HepG2 (cell line): ENCODE data around the gene CHMP4B. TPM values are rescaled to one million over a fixed set of nuclear protein-coding genes. Genes with fewer than 3 reads are reported as not detected.
A peak's percentile ranks its signal among the peaks of the same experiment; 100 is the strongest.

Source experiments
- ATAC-seq: fragments of 200-7000 bp; cut with Tn5 transposase; 3 replicates; pipeline ENCODE4 v1.9.1; 2020; ENCODE audit warnings: mild to moderate bottlenecking, moderate library complexity
- BruUV-seq: library from RNA; stranded (reverse); fragments of 400-500 nt; replicated peaks from 2 replicates; lab custom pipeline; 2021; lab: Mats Ljungman, UMichigan
- CTCF ChIA-PET: fragments of 300-600 bp; formaldehyde crosslinking; extraction: SDS; loops from one replicate; lab custom pipeline; 2021; ENCODE audit warnings: low total read pairs, inconsistent platforms, low intra/inter-chr PET ratio; lab: Yijun Ruan, JAX
- POLR2A ChIA-PET: fragments of 350-600 bp; sonication (Branson Sonifier 250); formaldehyde crosslinking; loops from one replicate; lab custom pipeline; 2020; ENCODE audit warnings: antibody characterized with exemption, inconsistent platforms; lab: Yijun Ruan, JAX
- DNase-seq: peaks from one replicate; pipeline ENCODE4 v3.0.0-alpha.2; 2015; ENCODE audit warnings: low spot score
- FAIRE-seq: peaks from 3 replicates; lab custom pipeline; 2011; peaks lifted over from hg19 to GRCh38; lab: Jason Lieb, UNC
- H2AFZ ChIP-seq: one replicate; pipeline ENCODE4 v1.6.1; 2011; ENCODE audit warnings: low read length, inconsistent platforms
- H3K27ac ChIP-seq: fragments of 300-600 bp; 3 replicates; pipeline ENCODE4 v1.8.0; 2011; ENCODE audit warnings: mixed run types, mild to moderate bottlenecking, mixed read lengths, low read length, inconsistent platforms; ENCODE audit not compliant: insufficient read depth; ENCODE audit errors: extremely low read length
- H3K27me3 ChIP-seq, 2 experiments: fragments of 200-600 bp in 1 of 2; 2 replicates in 1 of 2; 3 replicates in 1 of 2; pipeline versions ENCODE4 v1.6.0 to v1.8.0; 2011; ENCODE audit warnings: low read length in 2 of 2, mild to moderate bottlenecking in 2 of 2, moderate library complexity in 2 of 2, inconsistent platforms in 1 of 2; ENCODE audit not compliant: insufficient read depth in 2 of 2, control insufficient read depth in 1 of 2
- H3K36me3 ChIP-seq, 2 experiments: fragments of 200-600 bp in 1 of 2; replicated peaks in 1 of 2; 2 replicates in 1 of 2; 3 replicates in 1 of 2; pipeline versions ENCODE4 v1.5.1 to v1.8.0; 2011; ENCODE audit warnings: low read length in 2 of 2, inconsistent platforms in 1 of 2; ENCODE audit not compliant: insufficient read depth in 2 of 2, control insufficient read depth in 1 of 2
- H3K4me1 ChIP-seq: 2 replicates; pipeline ENCODE4 v1.5.1; 2012; ENCODE audit warnings: low read length, inconsistent platforms; ENCODE audit not compliant: insufficient read depth
- H3K4me2 ChIP-seq: 2 replicates; pipeline ENCODE4 v1.6.0; 2011; ENCODE audit warnings: low read depth, low read length, inconsistent platforms
- H3K4me3 ChIP-seq, 3 experiments: fragments of 200-600 bp in 1 of 3; sonication (generic), shearing (Covaris generic) in 1 of 3; replicated peaks in 1 of 3; 2 replicates each; pipeline ENCODE4 v1.5.1; 2011 to 2016; ENCODE audit warnings: low read length in 3 of 3, inconsistent platforms in 2 of 3, low read depth in 2 of 3, mild to moderate bottlenecking in 2 of 3, control low read depth in 1 of 3, mixed read lengths in 1 of 3; ENCODE audit not compliant: insufficient read depth in 1 of 3
- H3K79me2 ChIP-seq: one replicate; pipeline ENCODE4 v1.6.1; 2011; ENCODE audit warnings: low read length, inconsistent platforms; ENCODE audit not compliant: insufficient read depth
- H3K9ac ChIP-seq: 2 replicates; pipeline ENCODE4 v1.6.0; 2011; ENCODE audit warnings: mild to moderate bottlenecking, low read depth, low read length, inconsistent platforms; ENCODE audit not compliant: insufficient read depth
- H3K9me3 ChIP-seq: 2 replicates; pipeline ENCODE4 v1.5.1; 2012; ENCODE audit warnings: mild to moderate bottlenecking, low read length
- H4K20me1 ChIP-seq: 2 replicates; pipeline ENCODE4 v1.6.0; 2011; ENCODE audit warnings: inconsistent platforms, mild to moderate bottlenecking, low read length, moderate library complexity; ENCODE audit not compliant: insufficient read depth
- BORCS8-MEF2B ChIP-seq: sonication (generic); formaldehyde crosslinking; IDR thresholded peaks from 2 replicates; pipeline ENCODE4 v1.8.0; 2022; ENCODE audit warnings: mild to moderate bottlenecking, missing genetic modification reagents
- CHD2 ChIP-seq: IDR thresholded peaks from 2 replicates; pipeline ENCODE4 v1.6.1; 2011; ENCODE audit warnings: low read depth, low read length, improper control_type of control experiment
- FOXC1 ChIP-seq: sonication (generic); formaldehyde crosslinking; IDR thresholded peaks from 2 replicates; pipeline ENCODE4 v1.8.0; 2022; ENCODE audit warnings: mild to moderate bottlenecking, missing genetic modification reagents, borderline replicate concordance
- HNRNPK ChIP-seq: fragments of 200-400 bp; formaldehyde crosslinking; IDR thresholded peaks from 2 replicates; pipeline ENCODE4 v1.6.1; 2018; ENCODE audit warnings: low read length, low read depth, moderate library complexity, mild to moderate bottlenecking; ENCODE audit not compliant: poor library complexity, severe bottlenecking
- JUN ChIP-seq: sonication (generic); formaldehyde crosslinking; IDR thresholded peaks from 2 replicates; pipeline ENCODE4 v1.4.0; 2020; ENCODE audit warnings: mild to moderate bottlenecking, missing genetic modification reagents
- KLF6 ChIP-seq: IDR thresholded peaks from 2 replicates; pipeline ENCODE4 v1.8.0; 2016; ENCODE audit warnings: missing biosample characterization, missing genetic modification reagents
- POLR2A ChIP-seq, 2 experiments: IDR thresholded peaks; 2 replicates each; pipeline ENCODE4 v1.6.1; 2011; ENCODE audit warnings: low read depth in 2 of 2, low read length in 2 of 2, mild to moderate bottlenecking in 1 of 2, moderate library complexity in 1 of 2; ENCODE audit not compliant: insufficient read depth in 1 of 2
- TARDBP ChIP-seq: sonication (generic); formaldehyde crosslinking; IDR thresholded peaks from 2 replicates; pipeline ENCODE4 v1.8.0; 2022; ENCODE audit warnings: mild to moderate bottlenecking, missing genetic modification reagents
- TCF7L2 ChIP-seq: IDR thresholded peaks from 2 replicates; pipeline ENCODE4 v1.6.1; 2011; ENCODE audit warnings: mild to moderate bottlenecking, low read depth, low read length, moderate library complexity
- TEF ChIP-seq: sonication (generic); formaldehyde crosslinking; IDR thresholded peaks from 2 replicates; pipeline ENCODE4 v1.5.0; 2020; ENCODE audit warnings: missing genetic modification reagents
- TRIM24 ChIP-seq: sonication (generic); formaldehyde crosslinking; IDR thresholded peaks from 2 replicates; pipeline ENCODE4 v1.8.0; 2022; ENCODE audit warnings: mild to moderate bottlenecking, missing genetic modification reagents
- ZMYM3 ChIP-seq: sonication (generic); formaldehyde crosslinking; IDR thresholded peaks from 2 replicates; pipeline ENCODE4 v1.5.1; 2020; ENCODE audit warnings: mild to moderate bottlenecking, missing genetic modification reagents
- ZMYM4 ChIP-seq: sonication (generic); formaldehyde crosslinking; IDR thresholded peaks from 2 replicates; pipeline ENCODE4 v1.8.1; 2023; ENCODE audit warnings: mild to moderate bottlenecking, missing genetic modification reagents
- ZNF121 ChIP-seq: sonication (generic); formaldehyde crosslinking; IDR thresholded peaks from 2 replicates; pipeline ENCODE4 v1.5.0; 2020; ENCODE audit warnings: mild to moderate bottlenecking, missing genetic modification reagents
- ZNF256 ChIP-seq: sonication (generic); formaldehyde crosslinking; conservative IDR thresholded peaks from 2 replicates; pipeline ENCODE4 v1.4.0; 2020; ENCODE audit warnings: missing genetic modification reagents
- ZNF337 ChIP-seq: sonication (generic); formaldehyde crosslinking; IDR thresholded peaks from 2 replicates; pipeline ENCODE4 v1.5.1; 2020; ENCODE audit warnings: missing genetic modification reagents, low read depth, mild to moderate bottlenecking, borderline replicate concordance
- ZNF484 ChIP-seq: sonication (generic); formaldehyde crosslinking; IDR thresholded peaks from 2 replicates; pipeline ENCODE4 v1.5.1; 2020; ENCODE audit warnings: mild to moderate bottlenecking, low read depth, missing genetic modification reagents, borderline replicate concordance
- ZNF7 ChIP-seq: IDR thresholded peaks from 2 replicates; pipeline ENCODE4 v1.6.1; 2016; ENCODE audit warnings: missing biosample characterization, missing genetic modification reagents
- ZNF788 ChIP-seq: sonication (generic); formaldehyde crosslinking; IDR thresholded peaks from 2 replicates; pipeline ENCODE4 v1.5.0; 2020; ENCODE audit warnings: mild to moderate bottlenecking, missing genetic modification reagents, borderline replicate concordance
- ZNF891 ChIP-seq: sonication (generic); formaldehyde crosslinking; IDR thresholded peaks from 2 replicates; pipeline ENCODE4 v1.5.0; 2020; ENCODE audit warnings: mild to moderate bottlenecking, missing genetic modification reagents
- WGBS: methylation state at CpG from one replicate; pipeline ENCODE4 v1.1.6; 2017; ENCODE audit warnings: low lambda C conversion rate; 5-methylcytosine and 5-hydroxymethylcytosine counted together
- in situ Hi-C: cut with HindIII; loops from 2 replicates; pipeline ENCODE4 v1.10.0; 2017; ENCODE audit warnings: low pct_unique_long_range_greater_than_20kb; ENCODE audit not compliant: extremely low pct_ligation_motif_present
- intact Hi-C: fragments of 100-400 bp; cut with micrococcal nuclease; formaldehyde crosslinking; loops from one replicate; pipeline ENCODE4 v1.10.0; 2022; ENCODE audit not compliant: unreplicated experiment
- polyA plus RNA-seq, 8 experiments: library from polyadenylated mRNA; depleted of rRNA in 3 of 8; stranded (reverse) in 7 of 8; unstranded in 1 of 8; fragments of >200 nt; fragmentation: Illumina TruSeq in 4 of 8; extraction: Trizol in 4 of 8; gene quantifications; 2 replicates each; pipeline versions ENCODE4 v1.2.1 to v1.2.3, GENCODE V29; 2011 to 2016; ENCODE audit warnings: low read depth in 4 of 8, missing spikeins in 1 of 8, mixed read lengths in 1 of 8; ENCODE audit not compliant: insufficient read depth in 1 of 8
- total RNA-seq, 5 experiments: library from RNA; depleted of rRNA; stranded (reverse); fragments of >200 nt; fragmentation: Illumina TruSeq; extraction: Trizol; gene quantifications; 2 replicates each; pipeline ENCODE4 v1.2.3, GENCODE V29; 2016; ENCODE audit warnings: low read depth in 1 of 5
- TF ChIP-seq, protein P1 (sequence below): sonication (generic); formaldehyde crosslinking; IDR thresholded peaks from 2 replicates; pipeline ENCODE4 v1.4.0; 2020; ENCODE audit warnings: missing genetic modification reagents, borderline replicate concordance
- TF ChIP-seq, protein P2 (sequence below): sonication (generic); formaldehyde crosslinking; IDR thresholded peaks from 2 replicates; pipeline ENCODE4 v1.5.0; 2020; ENCODE audit warnings: mild to moderate bottlenecking, missing genetic modification reagents, borderline replicate concordance

Gene CHMP4B
- total and polyA plus RNA-seq, 2 of the 13 experiments (the other 11 are each of a cell fraction or from before 2014, with no cell fraction given), result 40.1 to 45.6 TPM

GRCh38 chr20:33902011-33902410 is 90.9 kb downstream of the CHMP4B start:
- Histone ChIP-seq H3K27ac (no peak overlapping the region), H4K20me1 (no peaks in the 10 kb centered on the region), H3K4me2 (no peak overlapping the region), H3K79me2 (no peaks in the 10 kb centered on the region), H3K36me3 (no peaks in the 10 kb centered on the region), H3K4me1 (peaks cover 22% of the 10 kb centered on the region), H3K9me3 (no peaks in the 10 kb centered on the region), H3K9ac (no peak overlapping the region), H3K4me3 (no peak overlapping the region), H2AFZ (no peak overlapping the region), H3K27me3 (0 out of 5 replicates have a peak, but pooled peaks cover 0 to 3% of the 10 kb centered on the region in 2 experiments)
- ChIA-PET CTCF (no interaction called here), POLR2A (no interaction called here)
- DNase-seq (no peak), FAIRE-seq (no peak), ATAC-seq (no peak)
- in situ Hi-C loops (no loop called here), intact Hi-C loops (loop anchor here (10.0 kb wide), 1 partner anchor 77 kb away; no protein-coding TSS in a partner anchor)
- BruUV-seq, result no TSS peak
- 77% methylated on average over 3 of the region's 3 CpGs for WGBS
- no peak for TF ChIP-seq TEF (CRISPR knock-in tag)
- TF ChIP-seq BORCS8-MEF2B (CRISPR knock-in tag), result no peak
- 0 out of 2 replicates have a peak, but pooled peaks have one; percentile 32 for TF ChIP-seq FOXC1 (CRISPR knock-in tag)
- TF ChIP-seq ZNF484 (CRISPR knock-in tag), result no peak
- no peak for TF ChIP-seq ZNF121 (CRISPR knock-in tag)
- no peak for TF ChIP-seq TARDBP
- TF ChIP-seq KLF6 (CRISPR knock-in tag), result no peak
- no peak for TF ChIP-seq POLR2A (IDR thresholded peaks at IDR 0.05; ENCODE audit: insufficient read depth in 1 of 2, low read depth in 2 of 2, low read length in 2 of 2)
- TF ChIP-seq, protein P1, sequence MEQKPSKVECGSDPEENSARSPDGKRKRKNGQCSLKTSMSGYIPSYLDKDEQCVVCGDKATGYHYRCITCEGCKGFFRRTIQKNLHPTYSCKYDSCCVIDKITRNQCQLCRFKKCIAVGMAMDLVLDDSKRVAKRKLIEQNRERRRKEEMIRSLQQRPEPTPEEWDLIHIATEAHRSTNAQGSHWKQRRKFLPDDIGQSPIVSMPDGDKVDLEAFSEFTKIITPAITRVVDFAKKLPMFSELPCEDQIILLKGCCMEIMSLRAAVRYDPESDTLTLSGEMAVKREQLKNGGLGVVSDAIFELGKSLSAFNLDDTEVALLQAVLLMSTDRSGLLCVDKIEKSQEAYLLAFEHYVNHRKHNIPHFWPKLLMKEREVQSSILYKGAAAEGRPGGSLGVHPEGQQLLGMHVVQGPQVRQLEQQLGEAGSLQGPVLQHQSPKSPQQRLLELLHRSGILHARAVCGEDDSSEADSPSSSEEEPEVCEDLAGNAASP (CRISPR knock-in tag), result no peak
- no peak for TF ChIP-seq ZNF337
- no peak for TF ChIP-seq ZNF891 (CRISPR knock-in tag)
- TF ChIP-seq ZMYM4 (CRISPR knock-in tag), result no peak
- TF ChIP-seq ZNF788 (CRISPR knock-in tag), result no peak
- TF ChIP-seq JUN (CRISPR knock-in tag), result no peak
- TF ChIP-seq ZNF7 (CRISPR knock-in tag), result no peak
- TF ChIP-seq TCF7L2, result no peak
- no peak for TF ChIP-seq HNRNPK
- no peak for TF ChIP-seq CHD2
- TF ChIP-seq TRIM24 (CRISPR knock-in tag), result no peak
- TF ChIP-seq ZMYM3 (CRISPR knock-in tag), result no peak
- no peak for TF ChIP-seq ZNF256 (CRISPR knock-in tag)
- TF ChIP-seq, protein P2, sequence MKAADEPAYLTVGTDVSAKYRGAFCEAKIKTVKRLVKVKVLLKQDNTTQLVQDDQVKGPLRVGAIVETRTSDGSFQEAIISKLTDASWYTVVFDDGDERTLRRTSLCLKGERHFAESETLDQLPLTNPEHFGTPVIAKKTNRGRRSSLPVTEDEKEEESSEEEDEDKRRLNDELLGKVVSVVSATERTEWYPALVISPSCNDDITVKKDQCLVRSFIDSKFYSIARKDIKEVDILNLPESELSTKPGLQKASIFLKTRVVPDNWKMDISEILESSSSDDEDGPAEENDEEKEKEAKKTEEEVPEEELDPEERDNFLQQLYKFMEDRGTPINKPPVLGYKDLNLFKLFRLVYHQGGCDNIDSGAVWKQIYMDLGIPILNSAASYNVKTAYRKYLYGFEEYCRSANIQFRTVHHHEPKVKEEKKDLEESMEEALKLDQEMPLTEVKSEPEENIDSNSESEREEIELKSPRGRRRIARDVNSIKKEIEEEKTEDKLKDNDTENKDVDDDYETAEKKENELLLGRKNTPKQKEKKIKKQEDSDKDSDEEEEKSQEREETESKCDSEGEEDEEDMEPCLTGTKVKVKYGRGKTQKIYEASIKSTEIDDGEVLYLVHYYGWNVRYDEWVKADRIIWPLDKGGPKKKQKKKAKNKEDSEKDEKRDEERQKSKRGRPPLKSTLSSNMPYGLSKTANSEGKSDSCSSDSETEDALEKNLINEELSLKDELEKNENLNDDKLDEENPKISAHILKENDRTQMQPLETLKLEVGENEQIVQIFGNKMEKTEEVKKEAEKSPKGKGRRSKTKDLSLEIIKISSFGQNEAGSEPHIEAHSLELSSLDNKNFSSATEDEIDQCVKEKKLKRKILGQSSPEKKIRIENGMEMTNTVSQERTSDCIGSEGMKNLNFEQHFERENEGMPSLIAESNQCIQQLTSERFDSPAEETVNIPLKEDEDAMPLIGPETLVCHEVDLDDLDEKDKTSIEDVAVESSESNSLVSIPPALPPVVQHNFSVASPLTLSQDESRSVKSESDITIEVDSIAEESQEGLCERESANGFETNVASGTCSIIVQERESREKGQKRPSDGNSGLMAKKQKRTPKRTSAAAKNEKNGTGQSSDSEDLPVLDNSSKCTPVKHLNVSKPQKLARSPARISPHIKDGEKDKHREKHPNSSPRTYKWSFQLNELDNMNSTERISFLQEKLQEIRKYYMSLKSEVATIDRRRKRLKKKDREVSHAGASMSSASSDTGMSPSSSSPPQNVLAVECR, result 0 out of 2 replicates have a peak, but pooled peaks have one; percentile 24
